GM21360 (cell line): ENCODE results near the gene LRRC15.

Experiments
- ATAC-seq: cut with Tn5 transposase; IDR thresholded peaks from one replicate; pipeline ENCODE4 v1.9.1; 2021; ENCODE audit warnings: mild to moderate bottlenecking, moderate library complexity; ENCODE audit not compliant: unreplicated experiment

The LRRC15 gene

GRCh38 chr3:194369522-194370279 lies at the start of gene LRRC15:
LRRC15 (minus strand) TSS chr3:194369743; CDS start chr3:194361043, 8,700 bp downstream.
- ATAC-seq: no peak

- no peak for ATAC-seq
Observed at GRCh38 chr3:194418671-194419070, 49.1 kb upstream of the LRRC15 start.

GRCh38 chr3:194407423-194407822 lies 37.9 kb upstream of the LRRC15 start:
- ATAC-seq: no peak

- ATAC-seq: no peak
Observed at GRCh38 chr3:194405766-194406165, 36.2 kb upstream of the LRRC15 start.

GRCh38 chr3:194404365-194405140 lies 35.0 kb upstream of the LRRC15 start:
- no peak for ATAC-seq

- ATAC-seq: no peak
Observed at GRCh38 chr3:194401868-194402329, 32.4 kb upstream of the LRRC15 start.

DNA sequence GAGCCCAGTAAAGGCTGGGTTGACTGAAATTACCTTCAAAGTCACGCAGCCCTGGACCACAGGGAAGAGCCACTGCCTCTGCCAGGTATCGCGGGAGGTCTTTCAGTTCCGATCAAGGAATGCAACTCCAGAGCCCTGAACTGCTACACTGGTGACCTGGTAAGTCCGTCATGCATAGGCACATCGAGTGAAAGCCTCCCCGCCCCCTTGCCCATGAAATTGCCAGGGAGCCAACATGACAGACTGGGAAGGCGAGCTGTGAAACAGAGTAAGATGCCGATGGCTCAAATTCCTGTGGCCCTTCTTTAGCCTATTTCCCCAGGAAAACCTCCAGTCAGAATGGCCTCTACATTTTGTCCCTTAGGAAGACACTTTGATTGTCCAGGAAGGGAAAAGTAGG lies 31.8 kb upstream of the LRRC15 start:
- ATAC-seq: no peak

GRCh38 chr3:194399874-194400411 lies 30.4 kb upstream of the LRRC15 start:
- no peak for ATAC-seq

- no peak for ATAC-seq
Observed at GRCh38 chr3:194399166-194399565, 29.6 kb upstream of the LRRC15 start, which contains the start of gene GP5. GP5 (minus strand) TSS chr3:194399266; CDS start chr3:194398282, 984 bp downstream.

- no peak for ATAC-seq
Observed at GRCh38 chr3:194397757-194398312, 28.3 kb upstream of the LRRC15 start.

DNA sequence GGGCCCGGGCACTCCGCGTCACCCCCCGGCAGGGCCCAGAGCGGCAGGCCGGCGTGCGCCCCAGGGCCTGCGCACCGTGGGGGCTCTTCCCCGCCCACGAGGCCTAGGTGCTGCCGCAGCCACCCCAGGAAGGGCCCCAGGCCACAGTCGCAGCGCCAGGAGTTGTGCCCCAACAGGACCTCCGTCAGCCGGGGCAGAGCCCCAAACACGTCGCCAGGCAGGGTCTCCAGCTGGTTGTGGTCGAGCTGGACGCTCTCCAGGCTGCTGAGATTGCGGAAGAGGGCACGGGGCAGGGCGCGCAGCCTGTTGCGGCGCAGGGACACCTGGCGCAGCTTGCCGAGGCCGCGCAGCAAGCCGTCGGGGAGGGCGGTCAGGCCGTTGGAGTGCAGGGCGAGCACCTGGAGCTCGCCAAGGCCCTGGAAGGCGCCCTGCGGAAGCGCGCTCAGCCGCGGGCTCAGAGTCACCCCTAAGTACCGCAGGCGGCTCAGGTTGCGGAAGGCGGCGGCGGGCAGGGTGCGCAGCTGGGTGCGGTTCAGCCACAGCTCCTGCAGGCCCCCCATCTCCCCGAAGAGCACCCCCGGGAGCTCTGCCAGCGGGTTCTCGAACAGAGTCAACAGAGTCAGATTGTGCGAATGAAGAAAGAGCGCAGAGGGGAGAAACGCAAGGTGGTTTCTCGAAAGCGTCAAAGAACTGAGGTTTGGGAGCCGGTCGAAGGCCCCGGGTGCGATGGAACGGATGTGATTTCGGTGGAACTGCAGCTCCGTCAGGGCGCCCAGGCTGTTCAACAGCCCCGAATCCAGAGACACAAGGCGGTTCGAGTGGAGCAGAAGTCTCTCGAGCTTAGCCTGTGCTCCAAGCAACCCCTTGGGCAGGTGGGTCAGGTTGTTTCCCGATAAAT lies 27.6 kb upstream of the LRRC15 start:
- ATAC-seq: no peak

DNA sequence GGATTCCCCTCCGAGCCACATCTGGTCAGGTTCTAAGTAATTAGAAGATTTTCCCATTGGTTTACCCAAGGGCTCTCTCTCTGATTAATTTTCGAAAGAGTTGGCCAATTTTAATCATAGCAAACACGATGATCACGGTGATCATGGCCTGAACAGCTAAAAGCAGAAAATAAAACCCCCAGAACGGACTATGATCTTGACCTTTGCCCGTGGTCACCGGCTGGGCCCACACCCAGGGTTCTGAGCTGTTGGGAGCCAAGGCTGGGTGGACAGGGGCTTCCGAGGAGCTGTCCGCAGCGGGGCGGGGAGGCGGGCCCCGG lies 27.0 kb upstream of the LRRC15 start:
- no peak for ATAC-seq

DNA sequence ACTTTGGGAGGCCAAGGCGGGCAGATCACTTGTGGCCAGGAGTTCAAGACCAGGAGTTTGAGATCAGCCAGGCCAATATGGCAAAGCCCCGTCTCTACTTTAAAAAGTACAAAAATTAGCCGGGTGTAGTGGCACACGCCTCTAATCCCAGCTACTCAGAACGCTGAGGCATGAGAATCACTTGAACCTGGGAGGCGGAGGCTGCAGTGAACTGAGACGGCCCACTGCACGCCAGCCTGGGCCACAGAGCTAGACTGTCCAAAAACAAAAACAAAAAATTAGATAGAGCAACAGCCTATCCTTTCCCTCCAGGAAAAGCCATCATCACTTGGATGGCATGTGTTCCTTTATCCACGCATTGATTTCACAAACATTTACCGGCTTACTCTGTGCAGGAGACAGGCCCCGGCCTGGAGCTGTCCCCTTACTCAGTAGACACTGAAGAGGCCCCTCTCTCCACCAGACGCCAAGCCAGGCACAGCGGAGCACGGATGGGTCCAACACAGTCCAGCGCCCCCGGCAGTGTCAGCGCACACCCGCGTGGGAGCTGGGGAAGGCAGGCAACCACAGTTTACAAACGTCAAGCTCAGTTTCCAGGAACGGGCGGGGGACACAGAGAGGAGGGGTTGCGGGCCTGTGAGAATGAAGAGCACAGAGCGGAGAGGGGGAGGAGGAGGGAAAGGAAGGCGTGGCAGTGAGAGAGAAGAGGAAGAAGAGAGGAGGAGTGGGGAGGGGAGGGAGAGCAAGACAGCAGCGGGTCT lies 26.4 kb upstream of the LRRC15 start:
- no peak for ATAC-seq

GRCh38 chr3:194395212-194395611 lies 25.7 kb upstream of the LRRC15 start:
- no peak for ATAC-seq

DNA sequence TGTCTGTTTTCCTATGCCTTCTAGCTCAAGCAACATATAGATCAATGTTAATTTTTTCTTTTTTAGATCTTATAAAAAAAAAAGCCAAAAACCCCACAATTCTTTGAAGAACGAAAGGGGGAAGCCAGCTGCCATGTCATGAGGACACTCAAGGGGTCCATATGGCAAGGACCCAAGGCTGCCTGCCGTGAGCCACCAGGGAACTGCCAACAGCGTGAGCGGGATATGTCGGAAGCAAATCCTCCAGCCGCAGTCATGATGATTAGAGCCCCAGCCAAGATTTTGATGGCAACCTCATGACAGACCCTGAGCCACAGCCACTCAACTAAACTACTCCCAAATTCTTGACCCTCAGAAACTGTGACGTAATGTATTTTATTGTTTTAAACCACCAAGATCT lies 23.0 kb upstream of the LRRC15 start:
- no peak for ATAC-seq

GRCh38 chr3:194390835-194391234 lies 21.3 kb upstream of the LRRC15 start:
- no peak for ATAC-seq

- no peak for ATAC-seq
Observed at GRCh38 chr3:194389269-194389668, 19.7 kb upstream of the LRRC15 start.

- ATAC-seq: no peak
Observed at GRCh38 chr3:194387926-194388418, 18.4 kb upstream of the LRRC15 start.

DNA sequence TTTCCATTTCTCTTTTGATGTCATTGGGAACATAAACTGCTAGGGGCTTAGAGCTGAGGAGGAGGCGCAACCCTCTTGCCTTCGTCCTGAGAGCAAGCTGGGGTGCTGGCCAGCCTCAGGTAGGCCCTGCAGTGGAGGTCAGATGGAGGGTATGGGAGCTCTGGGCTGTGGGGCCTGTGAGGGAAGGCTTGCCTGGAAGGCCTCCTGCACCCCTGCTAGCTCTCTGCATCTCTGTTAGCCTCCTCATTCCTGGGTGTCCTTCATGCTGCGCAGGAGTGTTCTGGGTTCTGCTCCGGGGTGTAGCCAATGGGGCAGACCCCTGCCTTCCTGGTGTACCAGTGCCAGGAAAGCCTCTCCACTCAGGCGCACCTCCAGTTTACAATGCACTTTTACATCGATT lies 17.7 kb upstream of the LRRC15 start:
- ATAC-seq: no peak

- no peak for ATAC-seq
Observed at GRCh38 chr3:194386648-194387047, 17.1 kb upstream of the LRRC15 start.
